ENCODE measurements around the gene CRACDL. TPM values are rescaled to one million over a fixed set of nuclear protein-coding genes. Genes with fewer than 3 reads are reported as not detected.
"Not testable (repeated sequence)": the region's sequence is repeated elsewhere in the genome, so short reads cannot be mapped to it uniquely, and the experiment has no call there.

CRACDL gene
- total RNA-seq, 1 donor from 2014 or later, result 2.3 TPM

- no peak for DNase-seq
These were observed 162.1 kb downstream of the CRACDL start for GRCh38 chr2:98773907-98774306.

DNA sequence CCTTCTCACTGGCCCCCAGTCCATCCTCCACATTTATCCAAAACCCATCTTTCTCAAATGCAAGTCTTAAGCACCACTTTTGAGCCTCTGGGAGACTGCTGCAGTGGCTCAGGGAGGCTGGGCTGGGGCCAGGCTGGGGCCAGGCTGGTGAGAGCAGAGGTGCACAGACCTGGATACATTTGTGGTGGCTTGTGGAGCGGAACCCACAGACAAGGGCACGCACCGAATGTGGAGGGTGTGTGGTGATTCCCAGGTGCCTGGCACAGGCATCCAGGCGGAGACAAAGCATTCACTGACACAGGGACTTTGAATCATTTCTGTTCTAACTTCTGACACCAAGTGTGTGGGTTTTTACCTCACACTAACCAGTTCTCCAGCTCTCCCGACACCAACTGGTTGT is 162.9 kb downstream of the CRACDL start:
- no peak for DNase-seq

DNA sequence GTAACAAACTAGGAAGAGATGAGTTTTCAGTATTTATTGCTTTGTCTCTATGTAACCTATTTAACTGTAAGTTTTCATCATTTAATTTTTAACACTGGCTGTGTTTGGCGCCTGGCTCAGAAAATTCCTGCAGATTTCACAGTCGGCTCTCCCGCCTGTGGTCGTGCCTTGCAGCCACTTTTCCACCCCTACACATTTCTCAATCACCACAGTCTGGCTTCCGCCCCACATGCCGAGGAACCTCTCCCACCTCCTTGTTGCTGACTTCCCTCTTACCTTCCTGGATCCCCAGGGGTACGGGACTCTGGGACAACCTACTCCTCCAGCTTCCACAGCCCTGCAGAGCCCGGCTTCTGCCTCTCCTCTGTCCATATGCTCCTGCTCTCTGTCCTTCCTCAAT is 163.5 kb downstream of the CRACDL start:
- no peak for DNase-seq

GRCh38 chr2:98771721-98772524 is 164.1 kb downstream of the CRACDL start:
- DNase-seq, result no peak

GRCh38 chr2:98771264-98771663 is 164.8 kb downstream of the CRACDL start:
- DNase-seq, result no peak

GRCh38 chr2:98769784-98770183 is 166.2 kb downstream of the CRACDL start:
- no peak for DNase-seq

DNA sequence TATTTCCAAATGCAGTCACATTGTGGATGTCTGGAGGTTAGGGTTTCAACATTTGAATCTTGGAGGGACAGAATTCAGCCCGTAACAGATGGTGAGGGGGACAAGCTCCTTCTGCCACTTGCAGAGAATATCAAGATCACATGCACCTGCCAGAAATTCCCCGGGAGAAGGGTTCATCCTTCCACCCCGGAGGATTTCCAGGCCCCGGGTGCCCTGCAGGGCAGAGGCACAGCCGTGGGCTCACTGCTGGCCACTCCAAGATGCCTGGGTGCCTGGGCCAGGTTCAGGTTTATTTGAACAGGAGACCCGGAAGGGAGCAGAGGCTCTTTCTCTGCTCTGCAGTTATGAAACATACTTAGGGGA is 166.9 kb downstream of the CRACDL start:
- DNase-seq, result no peak

DNA sequence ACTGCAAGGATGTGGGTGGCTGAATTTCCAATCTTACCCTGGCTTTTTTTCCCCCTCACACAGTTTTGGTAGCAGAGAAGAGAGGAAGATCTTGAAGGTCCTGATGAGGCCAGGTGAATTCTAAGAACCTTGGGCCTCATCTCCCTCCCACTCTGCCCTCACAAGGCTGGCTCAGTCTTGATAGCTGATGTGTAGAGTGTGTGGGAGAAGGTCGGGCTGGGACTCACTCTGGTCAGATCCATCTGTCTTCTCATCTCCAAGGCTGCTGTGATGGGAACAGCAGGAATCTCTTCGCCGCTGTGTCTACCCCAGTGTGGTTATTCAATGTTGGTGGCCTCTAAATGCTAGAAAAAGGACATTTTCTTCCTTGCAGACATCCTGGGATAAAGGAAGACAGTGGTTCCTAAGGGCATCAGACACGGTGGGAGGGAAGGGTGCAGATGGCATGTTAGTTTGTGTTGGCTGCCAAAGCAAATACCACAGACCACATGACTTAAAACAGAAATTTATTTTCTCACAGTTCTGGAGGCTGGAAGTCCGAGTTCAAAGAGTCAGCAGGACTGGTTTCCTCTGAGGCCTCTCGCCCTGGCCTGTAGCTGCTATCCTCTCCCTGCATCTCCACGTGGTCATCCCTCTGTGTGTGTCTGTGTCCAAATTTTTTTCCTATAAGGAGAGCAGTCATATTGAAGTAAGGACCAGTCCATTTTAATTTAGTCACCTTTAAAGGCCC is 167.5 kb downstream of the CRACDL start:
- no peak for DNase-seq

- DNase-seq, result no peak
These were observed 171.5 kb downstream of the CRACDL start for GRCh38 chr2:98764499-98764898.

DNA sequence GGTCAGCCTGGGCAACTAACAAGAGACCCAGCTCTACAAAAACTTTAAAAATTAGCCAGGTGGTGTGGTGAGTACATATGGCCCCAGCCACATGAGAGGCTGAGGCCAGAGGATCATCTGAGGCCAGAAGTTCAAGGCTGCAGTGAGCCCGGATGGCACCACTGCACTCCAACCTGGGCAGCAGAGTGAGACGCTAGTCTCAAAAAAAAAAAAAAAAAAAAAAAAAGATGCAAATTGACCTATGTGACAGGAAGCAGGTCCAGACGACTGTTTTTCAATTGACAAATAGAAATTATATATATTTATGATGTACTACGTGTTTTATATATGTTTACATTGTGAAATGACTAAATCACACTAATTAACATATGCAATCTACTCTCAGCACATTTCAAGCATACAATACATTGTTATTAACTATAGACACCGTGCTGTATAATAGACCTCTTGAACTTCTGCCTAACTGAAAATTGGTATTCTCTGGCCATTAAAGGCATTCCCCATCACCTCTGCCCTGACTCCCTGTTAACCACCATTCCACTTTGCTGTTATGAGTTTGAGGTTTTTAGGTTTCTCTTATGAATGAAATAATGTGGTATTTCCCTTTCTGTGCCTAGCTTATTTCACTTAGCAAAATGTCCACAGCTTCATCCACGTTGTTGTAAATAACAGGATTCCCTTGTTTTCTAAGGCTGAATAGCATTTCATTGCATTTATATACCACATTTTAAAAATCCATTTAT is 172.6 kb downstream of the CRACDL start:
- DNase-seq, result no peak

DNA sequence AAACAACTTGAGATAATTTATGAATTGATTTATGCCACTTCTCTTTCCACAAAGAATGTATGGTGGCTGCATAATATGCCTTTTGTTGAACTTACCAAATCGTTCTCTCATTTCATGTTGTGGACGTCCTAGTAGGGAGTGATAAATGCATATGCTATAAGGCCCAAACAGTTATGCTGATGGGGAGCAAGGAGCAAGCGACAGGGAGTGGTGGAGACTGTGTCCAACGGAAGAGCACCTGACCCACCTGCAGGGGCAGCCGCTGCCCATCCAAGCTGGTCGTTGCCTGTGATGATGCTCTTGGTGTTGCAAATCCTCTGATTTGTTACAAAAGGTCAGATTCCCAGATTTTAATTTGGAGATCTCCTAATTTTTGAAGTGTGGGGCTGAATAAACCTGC is 174.1 kb downstream of the CRACDL start:
- no peak for DNase-seq

DNA sequence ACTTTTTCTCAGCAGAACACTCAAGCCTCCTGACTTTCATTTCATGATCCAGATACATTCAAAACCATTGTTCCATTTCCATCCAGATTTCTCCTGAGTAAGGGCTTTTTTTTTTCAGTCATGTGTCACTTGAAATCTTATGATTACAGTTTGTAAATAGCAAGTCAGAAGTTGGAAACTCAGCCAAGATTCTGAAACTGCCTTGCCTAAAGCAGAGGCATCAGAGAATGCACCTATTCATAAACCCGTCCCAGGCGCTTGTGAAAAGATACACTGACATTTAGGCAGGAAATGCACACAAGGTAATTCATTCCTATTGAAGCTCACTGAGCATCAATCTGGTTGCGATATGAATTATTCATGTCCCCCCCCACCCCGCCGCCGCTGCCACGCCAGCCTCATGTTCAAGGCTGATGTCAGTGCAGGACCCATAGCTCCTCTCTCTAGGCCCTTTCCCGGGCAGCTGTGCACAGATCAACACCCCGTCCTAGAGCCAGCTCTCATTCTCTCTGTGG is 174.7 kb downstream of the CRACDL start:
- no peak for DNase-seq

- no peak for DNase-seq
These were observed 176.0 kb downstream of the CRACDL start for GRCh38 chr2:98759827-98760625.

DNA sequence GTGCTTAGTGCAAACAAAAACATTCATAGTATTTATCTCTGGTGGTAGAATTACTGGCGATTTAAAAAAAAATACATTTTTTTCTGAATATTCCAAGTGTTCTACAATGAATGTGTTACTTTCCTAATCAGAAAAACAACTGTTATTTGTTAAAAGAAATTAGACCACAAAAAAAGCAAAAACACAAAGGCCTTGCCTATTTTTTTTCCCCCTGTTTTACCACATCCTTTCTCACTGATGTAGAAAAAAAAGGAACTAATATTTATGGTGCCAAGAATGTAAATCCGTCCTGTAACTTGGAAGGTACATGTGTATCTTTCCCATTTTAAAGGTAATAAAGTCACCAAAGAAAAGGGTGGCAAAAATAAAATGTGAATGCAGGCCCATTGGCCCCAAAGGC is 176.7 kb downstream of the CRACDL start:
- no peak for DNase-seq

- no peak for DNase-seq
These were observed 178.1 kb downstream of the CRACDL start for GRCh38 chr2:98757904-98758421.

DNA sequence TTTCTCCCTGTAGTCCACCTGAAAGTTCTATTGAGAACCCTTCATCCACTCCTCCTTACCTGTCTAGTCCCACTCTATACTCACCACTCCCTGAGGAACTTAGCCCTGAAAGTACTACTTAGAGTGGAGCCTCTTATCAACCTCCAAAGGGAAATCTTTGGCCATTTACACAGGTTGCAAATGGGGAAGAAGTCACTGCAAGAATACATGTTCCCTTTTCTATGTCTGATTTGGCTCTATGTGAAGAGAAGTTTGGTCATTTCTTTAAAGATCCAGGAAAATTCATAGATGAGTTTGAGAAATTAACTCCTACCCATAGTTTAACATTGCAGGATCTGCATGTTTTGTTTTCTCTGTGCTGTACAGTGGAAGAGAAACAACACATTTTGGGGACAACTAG is 182.2 kb downstream of the CRACDL start:
- no peak for DNase-seq

DNA sequence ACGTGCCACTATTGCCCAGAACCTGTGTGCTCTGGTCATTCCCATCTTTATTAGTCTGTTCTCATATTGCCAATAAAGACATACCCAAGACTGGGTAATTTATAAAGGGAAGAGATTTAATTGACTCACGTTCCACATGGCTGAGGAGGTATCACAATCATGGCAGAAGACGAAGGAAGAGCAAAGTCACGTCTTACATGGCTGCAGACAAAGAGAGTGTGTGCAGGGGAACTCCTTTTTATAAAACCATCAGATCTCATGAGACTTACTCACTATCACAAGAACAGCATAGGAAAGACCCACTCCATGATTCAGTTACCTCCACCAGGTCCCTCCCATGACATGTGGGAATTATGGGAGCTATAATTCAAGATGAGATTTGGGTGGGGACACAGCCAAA is 183.3 kb downstream of the CRACDL start:
- DNase-seq, result not testable (repeated sequence)

DNA sequence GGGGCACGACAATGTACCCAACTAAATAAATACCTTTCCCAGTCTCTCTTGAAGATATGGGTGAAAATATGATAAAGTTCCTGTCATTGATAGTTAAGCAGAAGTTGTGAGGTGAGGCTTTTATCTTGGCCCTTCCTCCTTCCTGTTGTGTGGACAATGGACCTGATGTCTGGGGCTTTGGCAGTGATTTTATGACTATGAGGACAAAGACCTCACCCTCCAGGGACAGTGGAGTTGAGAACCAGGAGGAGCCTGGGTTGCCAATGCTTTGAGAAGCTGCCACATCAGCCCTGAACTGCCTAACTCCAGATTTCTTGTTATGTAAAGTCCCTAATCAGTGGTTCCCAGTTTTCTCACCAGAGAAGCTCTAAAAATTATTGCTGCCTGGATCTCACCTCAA is 184.3 kb downstream of the CRACDL start:
- no peak for DNase-seq

DNA sequence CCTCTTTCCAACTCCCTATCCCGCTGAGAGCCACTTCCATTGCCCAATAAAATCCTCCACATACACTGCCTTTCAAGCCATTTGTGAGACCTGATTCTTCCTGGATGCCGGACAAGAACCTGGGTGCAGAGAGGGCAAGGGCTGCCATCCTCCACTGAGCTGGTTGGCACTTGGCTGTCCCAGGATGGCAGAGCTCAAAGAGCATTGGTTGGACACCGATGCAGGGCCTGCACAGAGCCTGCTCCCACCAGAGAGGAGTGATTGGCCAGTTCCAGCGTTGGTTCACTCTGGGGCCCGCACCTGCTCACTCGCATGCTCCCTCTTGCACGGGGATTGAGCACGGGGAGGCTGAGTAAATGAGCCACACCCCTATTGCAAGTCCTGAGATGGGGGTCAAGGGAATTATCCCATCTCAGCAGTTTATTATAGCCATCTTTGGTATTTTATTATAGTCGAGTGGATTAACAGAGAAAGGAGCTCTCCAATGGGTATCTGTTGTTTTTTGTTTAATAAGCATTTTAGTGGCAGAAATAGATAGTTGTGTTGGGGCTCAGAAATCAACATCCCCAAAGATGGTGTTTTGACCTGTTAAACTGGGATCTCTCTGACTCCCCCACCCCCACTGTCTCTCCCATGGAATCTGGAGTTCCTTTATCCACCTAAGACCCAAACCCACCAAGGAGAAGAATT is 185.3 kb downstream of the CRACDL start:
- DNase-seq, result no peak

- DNase-seq, result no peak
These were observed 187.0 kb downstream of the CRACDL start for GRCh38 chr2:98749066-98749450.
